Peyer's patch (tissue), 4 donors: ENCODE measurements around the gene HEATR9. TPM values are rescaled to one million over a fixed set of nuclear protein-coding genes. Genes with fewer than 3 reads are reported as not detected.

ENCODE experiments used
- DNase-seq, 3 donors: peaks; one replicate each; pipeline ENCODE4 v3.0.0-alpha.2; 2017 to 2019
- H3K27ac ChIP-seq, 4 donors: fragments of 200-600 bp; sonication (generic); one replicate each; pipeline ENCODE4 v1.5.1; 2016 to 2019
- H3K27me3 ChIP-seq, 2 donors: fragments of 200-600 bp; sonication (generic); one replicate each; pipeline ENCODE4 v1.5.1; 2019
- H3K36me3 ChIP-seq, 3 donors: fragments of 200-600 bp; sonication (generic); one replicate each; pipeline ENCODE4 v1.5.1; 2016 to 2019
- H3K4me1 ChIP-seq, 4 donors: fragments of 200-600 bp; sonication (generic); one replicate each; pipeline ENCODE4 v1.5.1; 2016 to 2019
- H3K4me3 ChIP-seq, 4 donors: fragments of 200-600 bp; sonication (generic); 1 replicate in 3 of 4; 2 replicates in 1 of 4; pipeline ENCODE4 v1.5.1; 2016 to 2019; ENCODE audit warnings: mild to moderate bottlenecking in 1 of 4
- H3K9me3 ChIP-seq, 4 donors: fragments of 200-600 bp; sonication (generic); one replicate each; pipeline ENCODE4 v1.5.1; 2016 to 2019; ENCODE audit warnings: mild to moderate bottlenecking in 1 of 4
- CTCF ChIP-seq, 6 experiments: fragments of 450-650 bp in 4 of 6; fragments of 200-600 bp in 2 of 6; sonication (generic) in 1 of 6; IDR thresholded peaks; one replicate each; pipeline ENCODE4 v1.5.1; 2017 to 2019; ENCODE audit warnings: antibody characterized with exemption in 6 of 6, mild to moderate bottlenecking in 3 of 6, moderate library complexity in 1 of 6
- POLR2A ChIP-seq, 2 donors: fragments of 450-650 bp; IDR thresholded peaks; one replicate each; pipeline ENCODE4 v1.5.1; 2017; ENCODE audit warnings: antibody characterized with exemption in 2 of 2, mild to moderate bottlenecking in 2 of 2, moderate library complexity in 2 of 2
- total RNA-seq, 4 donors: library from RNA; depleted of rRNA; stranded (reverse); fragments of >200 nt; gene quantifications; one replicate each; pipeline ENCODE4 v1.1.0, GENCODE V29; 2016

The HEATR9 gene
- total RNA-seq, 4 donors from 2014 or later: not detected

GRCh38 chr17:35817196-35817595 is 51.5 kb downstream of the HEATR9 start:
- no peaks in the 10 kb centered on the region for H3K27me3 ChIP-seq
- H3K4me3 ChIP-seq: no peak overlapping the region
- peaks cover 0 to 45% (median 5%) of the 10 kb centered on the region in 3 donors for H3K36me3 ChIP-seq
- H3K27ac ChIP-seq: no peak overlapping the region
- no peak for TF ChIP-seq POLR2A (IDR thresholded peaks at IDR 0.05)
- TF ChIP-seq CTCF (IDR thresholded peaks at IDR 0.05): no peak
- no peaks in the 10 kb centered on the region for H3K9me3 ChIP-seq
- DNase-seq: no peak
- peaks cover 0 to 15% (median 0%) of the 10 kb centered on the region in 4 donors for H3K4me1 ChIP-seq

GRCh38 chr17:35816723-35817122 is 52.0 kb downstream of the HEATR9 start:
- Histone ChIP-seq H3K36me3 (peaks cover 0 to 40% (median 5%) of the 10 kb centered on the region in 3 donors), H3K9me3 (no peaks in the 10 kb centered on the region), H3K27me3 (no peaks in the 10 kb centered on the region), H3K4me1 (peaks cover 0 to 18% (median 0%) of the 10 kb centered on the region in 4 donors), H3K27ac (no peak overlapping the region), H3K4me3 (no peak overlapping the region)
- TF ChIP-seq CTCF (IDR thresholded peaks at IDR 0.05) (no peak), POLR2A (IDR thresholded peaks at IDR 0.05) (no peak)
- no peak for DNase-seq

GRCh38 chr17:35812456-35812855 is 56.2 kb downstream of the HEATR9 start:
- Histone ChIP-seq H3K27me3 (no peaks in the 10 kb centered on the region), H3K9me3 (no peaks in the 10 kb centered on the region), H3K27ac (no peak overlapping the region), H3K4me1 (peaks cover 0 to 28% (median 6%) of the 10 kb centered on the region in 4 donors), H3K4me3 (no peak overlapping the region), H3K36me3 (peaks cover 0 to 2% (median 0%) of the 10 kb centered on the region in 3 donors)
- no peak for DNase-seq
- no peak for TF ChIP-seq CTCF (IDR thresholded peaks at IDR 0.05)
- no peak for TF ChIP-seq POLR2A (IDR thresholded peaks at IDR 0.05)

- no peak for TF ChIP-seq POLR2A (IDR thresholded peaks at IDR 0.05)
- no peak for TF ChIP-seq CTCF (IDR thresholded peaks at IDR 0.05)
- Histone ChIP-seq H3K27me3 (no peaks in the 10 kb centered on the region), H3K4me3 (no peak overlapping the region), H3K9me3 (no peaks in the 10 kb centered on the region), H3K27ac (no peak overlapping the region), H3K4me1 (peaks cover 0 to 23% (median 6%) of the 10 kb centered on the region in 4 donors), H3K36me3 (no peaks in the 10 kb centered on the region)
- no peak for DNase-seq
Observed at GRCh38 chr17:35811759-35812158, 56.9 kb downstream of the HEATR9 start.

- DNase-seq: no peak
- TF ChIP-seq POLR2A (IDR thresholded peaks at IDR 0.05) (no peak), CTCF (IDR thresholded peaks at IDR 0.05) (no peak)
- peaks cover 0 to 20% (median 6%) of the 10 kb centered on the region in 4 donors for H3K4me1 ChIP-seq
- H3K36me3 ChIP-seq: no peaks in the 10 kb centered on the region
- H3K27ac ChIP-seq: peak overlapping the region; percentile 92 to 99 (median 96)
- peak overlapping the region; percentile 84 to 96 (median 96) for H3K4me3 ChIP-seq
- no peaks in the 10 kb centered on the region for H3K27me3 ChIP-seq
- no peaks in the 10 kb centered on the region for H3K9me3 ChIP-seq
Observed at GRCh38 chr17:35809855-35810461, 58.7 kb downstream of the HEATR9 start.
